ENCODE results near the gene ADAMTS7. TPM values are rescaled to one million over a fixed set of nuclear protein-coding genes. Genes with fewer than 3 reads are reported as not detected.

The ADAMTS7 gene
- total and polyA plus RNA-seq, 7 experiments from 2014 or later: 1.5 TPM; not detected in 6

- DNase-seq: no peak
- no peak for ATAC-seq
- Histone ChIP-seq H3K4me1 (ENCODE audit: control insufficient read depth in 2 of 2, insufficient read depth in 2 of 2, low read length in 2 of 2) (no peaks in the 10 kb centered on the region), H3K36me3 (ENCODE audit: control insufficient read depth in 2 of 3, insufficient read depth in 3 of 3, low read length in 3 of 3) (no peaks in the 10 kb centered on the region), H3K4me3 (ENCODE audit: low read length) (no peak overlapping the region), H3K27ac (ENCODE audit: low read depth, low read length) (no peak overlapping the region), H3K9me3 (ENCODE audit: control insufficient read depth in 2 of 3, low read length in 3 of 3) (no peaks in the 10 kb centered on the region), H3K27me3 (ENCODE audit: control insufficient read depth in 2 of 2, insufficient read depth in 2 of 2, low read length in 2 of 2) (peaks cover 0 to 6% of the 10 kb centered on the region in 2 donors)
- CTCF ChIA-PET: interaction anchor here (0.6 to 1.4 kb wide), 2 partner anchors 96 to 145 kb away, joined by 3 to 6 read pairs; no protein-coding TSS in a partner anchor
- Mint-ChIP-seq H3K4me3 (no peak overlapping the region), H3K27me3 (peaks cover 19 to 32% (median 24%) of the 10 kb centered on the region in 5 donors), H3K27ac (no peak overlapping the region), H3K4me1 (peaks cover 0 to 3% (median 0%) of the 10 kb centered on the region in 7 donors), H3K9me3 (peaks cover 0 to 7% (median 0%) of the 10 kb centered on the region in 11 donors), H3K36me3 (peaks cover 0 to 3% (median 0%) of the 10 kb centered on the region in 5 donors)
- intact Hi-C loops (cut with micrococcal nuclease): no loop called here
- POLR2A ChIA-PET: no interaction called here
Measured at GRCh38 chr15:78714890-78715289, 96.4 kb downstream of the ADAMTS7 start.

GRCh38 chr15:78712797-78713515 lies 98.3 kb downstream of the ADAMTS7 start:
- Mint-ChIP-seq H3K9me3 (peaks cover 0 to 7% (median 0%) of the 10 kb centered on the region in 11 donors), H3K27ac (no peak overlapping the region), H3K36me3 (peaks cover 0 to 3% (median 0%) of the 10 kb centered on the region in 5 donors), H3K4me1 (peaks cover 0 to 12% (median 7%) of the 10 kb centered on the region in 7 donors), H3K27me3 (peaks cover 18 to 28% (median 21%) of the 10 kb centered on the region in 5 donors), H3K4me3 (no peak overlapping the region)
- Histone ChIP-seq H3K27me3 (ENCODE audit: control insufficient read depth in 2 of 2, insufficient read depth in 2 of 2, low read length in 2 of 2) (peaks cover 0 to 7% of the 10 kb centered on the region in 2 donors), H3K9me3 (ENCODE audit: control insufficient read depth in 2 of 3, low read length in 3 of 3) (no peaks in the 10 kb centered on the region), H3K4me3 (ENCODE audit: low read length) (no peak overlapping the region), H3K4me1 (ENCODE audit: control insufficient read depth in 2 of 2, insufficient read depth in 2 of 2, low read length in 2 of 2) (no peaks in the 10 kb centered on the region), H3K27ac (ENCODE audit: low read depth, low read length) (no peak overlapping the region), H3K36me3 (ENCODE audit: control insufficient read depth in 2 of 3, insufficient read depth in 3 of 3, low read length in 3 of 3) (no peaks in the 10 kb centered on the region)
- ChIA-PET CTCF (no interaction called here), POLR2A (no interaction called here)
- intact Hi-C loops (cut with micrococcal nuclease): no loop called here
- no peak for DNase-seq
- ATAC-seq: no peak

GRCh38 chr15:78711638-78712037 lies 99.6 kb downstream of the ADAMTS7 start:
- CTCF ChIA-PET: interaction anchor here (0.6 kb wide), 1 partner anchor 49 kb away, joined by 3 read pairs; no protein-coding TSS in a partner anchor
- Histone ChIP-seq H3K27ac (ENCODE audit: low read depth, low read length) (no peak overlapping the region), H3K4me1 (ENCODE audit: control insufficient read depth in 2 of 2, insufficient read depth in 2 of 2, low read length in 2 of 2) (no peaks in the 10 kb centered on the region), H3K9me3 (ENCODE audit: control insufficient read depth in 2 of 3, low read length in 3 of 3) (no peaks in the 10 kb centered on the region), H3K4me3 (ENCODE audit: low read length) (no peak overlapping the region), H3K27me3 (ENCODE audit: control insufficient read depth in 2 of 2, insufficient read depth in 2 of 2, low read length in 2 of 2) (peaks cover 0 to 7% of the 10 kb centered on the region in 2 donors), H3K36me3 (ENCODE audit: control insufficient read depth in 2 of 3, insufficient read depth in 3 of 3, low read length in 3 of 3) (no peaks in the 10 kb centered on the region)
- Mint-ChIP-seq H3K9me3 (peaks cover 0 to 7% (median 0%) of the 10 kb centered on the region in 11 donors), H3K4me3 (no peak overlapping the region), H3K36me3 (peaks cover 0 to 3% (median 0%) of the 10 kb centered on the region in 5 donors), H3K4me1 (peaks cover 0 to 12% (median 7%) of the 10 kb centered on the region in 7 donors), H3K27ac (no peak overlapping the region), H3K27me3 (peaks cover 19 to 36% (median 28%) of the 10 kb centered on the region in 5 donors)
- intact Hi-C loops (cut with micrococcal nuclease): no loop called here
- POLR2A ChIA-PET: no interaction called here
- DNase-seq: no peak
- ATAC-seq: no peak

- H3K36me3 Mint-ChIP-seq: peaks cover 0 to 1% (median 0%) of the 10 kb centered on the region in 5 donors
- DNase-seq (peak; percentile 20 to 70 (median 50)), ATAC-seq (peak; percentile 94)
- peak overlapping the region in 6 of 10 donors; percentile 6 to 64 (median 38) for H3K4me3 Mint-ChIP-seq
- peaks cover 0 to 8% (median 1%) of the 10 kb centered on the region in 11 donors for H3K9me3 Mint-ChIP-seq
- intact Hi-C loops (cut with micrococcal nuclease): loop anchor here (1.0 to 10.0 kb wide), 6 partner anchors 42 to 405 kb away; no protein-coding TSS in a partner anchor
- H3K27me3 Mint-ChIP-seq: peaks cover 31 to 42% (median 39%) of the 10 kb centered on the region in 5 donors
- H3K36me3 ChIP-seq (ENCODE audit: control insufficient read depth in 2 of 3, insufficient read depth in 3 of 3, low read length in 3 of 3): no peaks in the 10 kb centered on the region
- ChIA-PET POLR2A (no interaction called here), CTCF (interaction anchor here (1.2 to 1.3 kb wide), 2 partner anchors 19 to 601 kb away, joined by 3 to 5 read pairs; no protein-coding TSS in a partner anchor)
- H3K27me3 ChIP-seq (ENCODE audit: control insufficient read depth in 2 of 2, insufficient read depth in 2 of 2, low read length in 2 of 2): peaks cover 0 to 7% of the 10 kb centered on the region in 2 donors
- H3K9me3 ChIP-seq (ENCODE audit: control insufficient read depth in 2 of 3, low read length in 3 of 3): no peaks in the 10 kb centered on the region
- peaks cover 0 to 12% (median 7%) of the 10 kb centered on the region in 7 donors for H3K4me1 Mint-ChIP-seq
- no peak overlapping the region for H3K4me3 ChIP-seq (ENCODE audit: low read length)
- peak overlapping the region in 1 of 9 donors; percentile 26 for H3K27ac Mint-ChIP-seq
- no peaks in the 10 kb centered on the region for H3K4me1 ChIP-seq (ENCODE audit: control insufficient read depth in 2 of 2, insufficient read depth in 2 of 2, low read length in 2 of 2)
- no peak overlapping the region for H3K27ac ChIP-seq (ENCODE audit: low read depth, low read length)
Measured at GRCh38 chr15:78709263-78709882, 101.9 kb downstream of the ADAMTS7 start.

Other genes with a start within 250 kb of the ADAMTS7 start
- 1 to 10 TPM in 1 of 5 experiments, under 1 TPM in 3, not detected in 1; 0.10 to 3.4 (median 0.76) TPM for gene CHRNA5, start 245.9 kb downstream of the ADAMTS7 start, total RNA-seq
- under 1 TPM in 1 of 2 donors, not detected in 1; 0.12 TPM for gene CHRNA5, start 245.9 kb downstream of the ADAMTS7 start, polyA plus RNA-seq
- not detected for gene CHRNA3, start 190.5 kb downstream of the ADAMTS7 start, total RNA-seq
- gene CHRNA3, start 190.5 kb downstream of the ADAMTS7 start, polyA plus RNA-seq: not detected
- gene CHRNB4, start 170.3 kb downstream of the ADAMTS7 start, total RNA-seq: not detected
- gene CHRNB4, start 170.3 kb downstream of the ADAMTS7 start, polyA plus RNA-seq: not detected
- gene MORF4L1, start 61.4 kb upstream of the ADAMTS7 start, total RNA-seq: 100 to 1,000 TPM; 246 to 405 (median 264) TPM
- gene MORF4L1, start 61.4 kb upstream of the ADAMTS7 start, polyA plus RNA-seq: 100 to 1,000 TPM; 320 to 394 TPM
- 10 to 100 TPM in 3 of 5 experiments, 1 to 10 TPM in 2; 8.4 to 98.4 (median 10.4) TPM for gene CTSH, start 133.6 kb upstream of the ADAMTS7 start, total RNA-seq
- gene CTSH, start 133.6 kb upstream of the ADAMTS7 start, polyA plus RNA-seq: 10 to 100 TPM; 11.4 to 12.2 TPM

Measured in naive thymus-derived CD4-positive, alpha-beta T cell (primary cell).